ENCODE data around the gene CPT1B.
"Not testable (repeated sequence)": the region's sequence is repeated elsewhere in the genome, so short reads cannot be mapped to it uniquely, and the experiment has no call there.

The CPT1B gene

GRCh38 chr22:50545522-50546325 is 32.5 kb downstream of the CPT1B start, which contains the start of gene KLHDC7B:
TSS of gene KLHDC7B (plus strand) at chr22:50545899. CDS start at chr22:50546244, 345 bp downstream.
- no peak for DNase-seq (ENCODE audit: low read depth)

- DNase-seq (ENCODE audit: low read depth): no peak
Measured at GRCh38 chr22:50544746-50545253, 33.4 kb downstream of the CPT1B start.

DNA sequence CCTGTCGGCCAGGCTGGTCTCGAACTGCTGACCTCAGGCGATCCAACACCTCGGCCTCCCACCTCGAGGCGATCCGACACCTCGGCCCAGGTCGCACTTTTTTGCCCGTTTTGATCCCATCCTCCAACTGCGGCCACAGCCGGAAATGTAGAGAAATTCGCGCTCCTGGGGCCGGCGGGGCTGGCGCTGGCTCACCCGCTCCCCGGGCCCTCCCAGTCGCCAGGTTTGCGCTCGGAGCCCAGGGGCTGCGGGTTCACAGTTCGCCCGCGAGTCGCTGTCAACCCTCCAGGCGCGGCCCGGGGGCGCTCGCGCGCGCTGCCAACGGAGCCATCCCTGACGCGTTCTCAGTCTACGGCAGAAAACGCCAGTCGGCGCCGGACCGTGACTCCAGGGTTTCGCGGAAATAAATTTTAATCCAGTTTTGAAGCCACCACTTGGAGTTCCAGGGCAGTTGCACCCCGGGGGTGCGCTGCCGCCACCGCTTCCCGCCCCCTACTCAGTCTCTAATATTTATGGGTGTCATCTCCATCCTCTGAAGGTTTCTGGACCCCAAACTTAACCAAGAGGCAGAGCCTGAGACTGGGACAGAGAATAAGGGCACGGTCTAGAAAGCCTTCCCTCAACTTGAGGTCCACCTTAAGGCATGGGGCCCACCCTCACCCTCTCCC is 34.0 kb downstream of the CPT1B start:
- no peak for DNase-seq (ENCODE audit: low read depth)

DNA sequence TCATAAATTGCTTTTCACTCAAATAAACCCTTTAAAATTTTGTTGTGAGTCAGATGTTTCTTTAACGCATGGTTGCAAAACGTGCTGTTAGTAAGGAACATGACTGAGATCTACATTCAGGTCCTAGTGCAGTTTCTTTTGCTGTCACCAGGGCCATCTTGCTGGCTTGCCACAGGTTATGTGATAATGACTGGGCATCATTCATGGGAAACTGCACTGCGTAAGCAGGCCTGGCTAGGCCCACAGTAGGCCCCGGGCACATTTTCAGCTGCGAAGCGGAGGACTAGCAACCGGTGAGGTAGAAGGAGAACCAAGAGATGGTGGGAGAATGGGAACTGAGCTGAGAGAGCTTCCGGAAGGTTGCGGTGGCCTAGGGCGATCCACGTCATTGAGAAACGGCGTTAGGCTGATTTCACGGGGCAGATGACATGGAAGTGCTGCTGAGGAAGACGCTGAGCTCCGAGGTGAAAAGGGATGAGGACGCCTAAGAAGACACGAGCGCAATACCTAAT is 35.8 kb downstream of the CPT1B start:
- DNase-seq (ENCODE audit: low read depth): no peak

DNA sequence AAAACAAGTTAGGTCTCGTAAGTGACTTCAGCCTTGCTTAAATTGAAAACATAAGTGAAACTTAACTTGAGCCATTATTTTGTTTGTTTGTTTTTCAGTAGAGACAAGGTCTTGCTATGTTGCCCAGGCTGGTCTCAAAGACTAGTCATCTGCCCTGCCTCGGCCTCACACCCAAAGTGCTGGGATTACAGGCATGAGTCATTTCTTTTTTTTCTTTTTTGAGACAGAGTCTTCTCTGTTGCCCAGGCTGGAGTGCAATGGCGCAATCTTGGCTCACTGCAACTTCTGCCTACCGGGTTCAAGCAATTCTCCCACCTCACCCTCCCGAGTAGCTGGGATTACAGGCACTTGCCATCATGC is 36.6 kb downstream of the CPT1B start:
- DNase-seq (ENCODE audit: low read depth): peak; percentile 81

GRCh38 chr22:50540381-50540780 is 37.8 kb downstream of the CPT1B start:
- DNase-seq (ENCODE audit: low read depth): no peak

- no peak for DNase-seq (ENCODE audit: low read depth)
Measured at GRCh38 chr22:50537765-50538164, 40.5 kb downstream of the CPT1B start.

DNA sequence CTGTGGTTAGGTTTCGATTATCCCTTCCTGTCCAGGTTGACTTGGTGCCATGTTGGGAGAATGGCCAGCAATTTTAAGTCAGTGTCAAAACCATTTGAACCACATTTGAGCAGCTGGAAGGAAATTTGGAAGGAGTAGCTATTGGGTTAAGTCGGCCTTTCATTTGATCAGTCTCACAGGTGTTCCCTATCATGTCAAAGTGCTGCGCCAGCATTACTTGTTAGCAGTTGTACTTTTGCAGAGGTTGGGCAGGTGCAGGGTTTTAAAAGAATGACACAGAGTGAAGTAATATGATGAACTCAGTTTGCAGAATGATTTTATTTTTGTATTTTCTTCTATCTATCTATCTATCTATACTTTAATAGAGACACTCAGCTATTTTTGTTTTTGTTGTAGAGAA is 42.0 kb downstream of the CPT1B start:
- DNase-seq (ENCODE audit: low read depth): no peak

- no peak for DNase-seq (ENCODE audit: low read depth)
Measured at GRCh38 chr22:50535113-50535512, 43.1 kb downstream of the CPT1B start.

DNA sequence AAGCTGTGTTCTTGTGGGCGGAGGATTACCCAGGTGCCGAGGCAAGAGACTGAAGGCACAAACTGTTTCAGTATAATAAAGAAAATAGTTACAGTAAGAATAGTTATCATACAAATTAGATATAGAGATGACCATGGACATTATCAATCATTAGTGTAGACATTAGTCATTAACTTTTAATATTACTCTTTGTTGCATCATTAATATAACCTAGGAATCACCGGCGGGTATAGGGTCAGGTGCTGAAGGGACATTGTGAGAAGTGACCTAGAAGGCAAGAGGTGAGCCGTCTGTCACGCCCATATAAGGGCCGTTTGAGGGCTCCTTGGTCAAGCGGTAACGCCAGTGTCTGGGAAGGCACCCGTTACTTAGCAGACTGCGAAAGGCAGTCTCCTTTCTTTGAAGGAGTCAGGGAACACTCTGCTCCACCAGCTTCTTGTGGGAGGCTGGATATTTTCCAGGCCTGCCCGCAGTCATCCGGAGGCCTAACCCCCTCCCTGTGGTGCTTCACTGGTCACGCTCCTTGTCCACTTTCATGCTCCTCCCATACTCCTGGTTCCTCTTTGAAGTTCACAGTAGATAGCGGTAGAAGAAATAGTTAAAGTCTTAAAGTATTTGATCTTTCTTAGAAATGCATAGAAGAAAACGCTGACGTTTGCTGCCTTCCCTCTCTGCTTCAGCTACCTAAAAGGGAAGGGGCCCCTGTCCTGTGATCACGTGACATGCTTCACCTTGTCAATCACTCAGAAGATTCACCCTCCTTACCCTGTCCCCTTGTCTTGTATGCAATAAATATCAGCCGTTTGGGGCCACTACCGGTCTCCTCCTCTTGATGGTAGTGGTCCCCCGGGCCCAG is 44.1 kb downstream of the CPT1B start:
- DNase-seq (ENCODE audit: low read depth): not testable (repeated sequence)

DNA sequence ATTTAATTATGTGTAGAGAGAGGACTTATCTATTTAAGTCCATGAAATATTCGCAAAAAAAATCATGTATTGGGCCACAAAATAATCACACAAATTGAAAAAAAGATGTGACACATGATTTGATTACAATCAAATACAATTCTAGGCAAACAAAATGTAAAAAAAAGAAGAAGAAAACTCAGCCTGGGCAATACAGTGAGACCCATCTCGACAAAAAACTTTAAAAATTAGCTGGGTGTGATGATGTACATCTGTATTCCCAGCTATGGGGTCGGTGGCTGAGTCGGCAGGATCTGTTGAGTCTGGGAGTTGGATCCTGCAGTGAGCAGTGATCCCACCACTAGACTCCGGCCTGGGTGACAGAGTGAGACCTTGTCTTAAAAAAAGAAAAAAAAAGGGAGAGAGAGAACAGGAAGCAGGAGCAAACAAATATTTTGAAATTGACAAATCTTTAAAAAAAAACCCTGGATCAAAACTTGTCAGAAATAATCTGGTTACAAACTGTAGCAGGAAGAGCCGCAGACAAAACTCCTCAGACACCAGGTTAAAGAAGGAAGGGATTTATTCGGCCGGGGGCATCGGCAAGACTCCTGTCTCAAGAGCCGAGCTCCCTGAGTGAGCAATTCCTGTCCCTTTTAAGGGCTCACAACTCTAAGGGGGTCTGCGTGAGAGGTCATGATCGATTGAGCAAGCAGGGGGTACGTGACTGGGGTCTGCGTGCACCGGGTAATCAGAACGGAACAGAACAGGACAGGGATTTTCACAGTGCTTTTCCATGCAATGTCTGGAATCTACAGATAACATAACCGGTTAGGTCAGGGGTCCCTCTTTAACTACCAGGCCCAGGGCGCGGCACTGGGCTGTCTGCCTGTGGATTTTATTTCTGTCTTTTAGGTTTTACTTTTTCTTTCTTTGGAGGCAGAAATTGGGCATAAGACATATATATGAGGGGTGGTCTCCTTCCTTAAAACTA is 45.1 kb downstream of the CPT1B start:
- no peak for DNase-seq (ENCODE audit: low read depth)

DNA sequence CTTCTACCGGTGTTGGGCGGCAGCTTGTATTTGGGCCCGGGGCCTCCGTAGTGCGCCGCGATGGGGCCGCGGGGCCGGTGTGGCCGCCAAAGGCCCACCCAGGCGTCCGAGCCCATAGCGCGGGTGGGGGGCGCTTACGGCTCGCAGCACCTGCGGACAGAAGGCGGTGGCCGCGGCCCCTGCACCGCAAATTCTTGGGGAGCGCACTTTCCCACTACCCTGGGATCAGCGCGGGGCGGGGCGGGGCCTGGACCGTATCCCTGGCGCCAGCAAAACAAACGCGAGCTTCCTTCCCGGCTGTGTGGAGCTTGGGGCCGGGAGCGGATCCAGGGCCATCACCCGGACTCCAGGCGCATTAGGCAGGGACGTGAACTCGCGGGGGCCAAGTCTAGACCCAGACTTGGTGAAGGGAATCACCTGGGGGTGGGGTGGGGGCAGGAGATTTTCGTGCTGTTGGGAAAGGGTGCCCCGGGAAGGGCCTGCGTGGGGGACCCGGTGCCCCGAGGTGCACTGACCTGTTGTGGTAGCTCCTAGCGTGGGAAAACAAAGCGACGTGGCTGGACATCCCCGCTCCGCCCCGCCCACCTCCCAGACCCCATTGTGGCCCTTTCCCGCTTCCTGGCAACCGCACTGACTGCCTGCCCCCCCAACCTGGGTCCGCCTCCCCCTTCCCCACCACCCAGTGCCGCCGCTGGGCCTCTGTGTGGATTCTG is 46.1 kb downstream of the CPT1B start:
- no peak for DNase-seq (ENCODE audit: low read depth)

GRCh38 chr22:50531546-50531961 is 46.7 kb downstream of the CPT1B start:
- DNase-seq (ENCODE audit: low read depth): no peak

DNA sequence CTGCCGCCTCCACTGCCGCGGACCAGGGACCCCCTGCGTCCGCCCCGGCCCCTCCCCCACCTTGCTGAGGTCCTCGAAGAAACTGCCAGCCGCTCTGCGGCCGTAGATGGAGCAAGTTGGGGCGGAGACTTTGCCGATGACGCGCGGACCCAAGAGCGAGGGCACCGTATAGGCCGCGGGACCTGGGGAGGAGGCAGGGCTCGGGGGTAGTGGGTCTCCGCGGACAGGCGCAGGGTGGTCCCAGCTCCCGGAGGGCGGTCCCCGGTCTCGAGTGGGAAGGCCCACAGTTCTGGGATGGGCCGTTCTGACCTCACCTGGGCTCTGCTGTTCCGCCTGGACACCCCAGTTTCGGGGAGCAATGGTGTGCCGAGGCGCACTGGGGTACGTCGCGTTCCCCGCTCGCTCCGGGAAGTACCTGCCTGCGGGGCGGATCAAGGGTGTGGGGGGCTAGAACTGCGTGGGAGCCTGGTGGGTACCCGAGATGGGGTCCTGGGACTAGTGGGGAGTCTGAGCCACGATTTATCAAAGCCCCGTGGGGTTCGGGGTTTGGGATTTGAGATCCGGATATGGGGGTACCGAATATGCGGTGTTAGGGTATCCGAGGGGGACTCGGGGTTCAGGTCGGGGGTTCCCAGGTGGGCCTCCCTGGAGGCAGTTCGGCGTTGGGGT is 47.2 kb downstream of the CPT1B start:
- no peak for DNase-seq (ENCODE audit: low read depth)

DNA sequence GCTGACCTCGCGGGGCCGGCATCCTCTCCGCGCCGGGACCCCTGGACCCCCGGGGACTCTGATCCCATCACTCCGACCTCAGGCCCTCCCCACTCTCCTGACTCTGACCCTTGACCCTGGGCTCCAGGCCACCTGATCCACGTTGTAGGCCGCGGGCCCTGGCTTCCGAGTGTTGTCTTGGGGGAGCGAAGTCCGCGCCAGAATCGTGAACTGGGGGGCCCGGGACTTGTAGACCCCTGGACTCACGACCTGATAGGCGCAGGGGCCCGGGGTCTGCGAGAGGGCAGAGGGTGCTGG is 47.7 kb downstream of the CPT1B start:
- no peak for DNase-seq (ENCODE audit: low read depth)

DNA sequence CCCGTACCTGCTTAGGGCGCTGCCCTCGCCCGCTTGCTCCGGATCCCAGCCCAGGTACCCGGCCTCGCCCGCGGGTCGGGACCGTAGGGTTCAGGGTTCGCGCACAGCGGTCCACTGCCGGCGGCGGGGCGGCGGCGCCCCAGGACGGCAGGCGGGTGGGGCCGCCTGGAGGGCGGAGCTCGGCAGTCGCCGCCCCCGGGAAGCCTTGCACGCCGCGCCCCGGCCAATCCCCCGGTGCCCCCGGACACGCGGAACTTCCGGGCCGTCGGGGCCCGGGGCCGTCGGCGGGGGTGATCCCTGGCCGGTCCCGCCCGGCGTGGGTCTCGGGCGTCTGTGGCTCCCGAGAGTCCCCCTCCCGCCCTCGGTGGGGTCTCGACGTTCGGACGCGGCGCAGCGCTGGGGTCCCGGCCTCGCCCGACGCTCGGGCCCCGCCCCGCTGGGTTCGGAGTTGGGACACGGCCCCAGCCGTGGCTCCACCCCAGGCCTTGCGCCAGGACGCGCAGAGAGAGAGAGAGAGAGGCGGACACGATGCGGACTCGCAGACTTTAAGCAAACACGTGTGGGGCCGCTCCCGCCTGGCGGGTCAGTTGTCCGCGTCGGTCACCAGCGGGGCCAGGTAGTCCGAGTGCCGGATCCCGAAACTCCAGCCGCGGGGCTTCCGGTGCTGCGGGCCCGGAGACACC is 48.2 kb downstream of the CPT1B start, which contains the start of gene TYMP:
Gene TYMP (minus strand): TSS at position 116 of the 683 bp plus-strand sequence. CDS start 303 bp downstream, outside the sequence.
- no peak for DNase-seq (ENCODE audit: low read depth)

- no peak for DNase-seq (ENCODE audit: low read depth)
Measured at GRCh38 chr22:50529416-50529896, 48.8 kb downstream of the CPT1B start.

DNA sequence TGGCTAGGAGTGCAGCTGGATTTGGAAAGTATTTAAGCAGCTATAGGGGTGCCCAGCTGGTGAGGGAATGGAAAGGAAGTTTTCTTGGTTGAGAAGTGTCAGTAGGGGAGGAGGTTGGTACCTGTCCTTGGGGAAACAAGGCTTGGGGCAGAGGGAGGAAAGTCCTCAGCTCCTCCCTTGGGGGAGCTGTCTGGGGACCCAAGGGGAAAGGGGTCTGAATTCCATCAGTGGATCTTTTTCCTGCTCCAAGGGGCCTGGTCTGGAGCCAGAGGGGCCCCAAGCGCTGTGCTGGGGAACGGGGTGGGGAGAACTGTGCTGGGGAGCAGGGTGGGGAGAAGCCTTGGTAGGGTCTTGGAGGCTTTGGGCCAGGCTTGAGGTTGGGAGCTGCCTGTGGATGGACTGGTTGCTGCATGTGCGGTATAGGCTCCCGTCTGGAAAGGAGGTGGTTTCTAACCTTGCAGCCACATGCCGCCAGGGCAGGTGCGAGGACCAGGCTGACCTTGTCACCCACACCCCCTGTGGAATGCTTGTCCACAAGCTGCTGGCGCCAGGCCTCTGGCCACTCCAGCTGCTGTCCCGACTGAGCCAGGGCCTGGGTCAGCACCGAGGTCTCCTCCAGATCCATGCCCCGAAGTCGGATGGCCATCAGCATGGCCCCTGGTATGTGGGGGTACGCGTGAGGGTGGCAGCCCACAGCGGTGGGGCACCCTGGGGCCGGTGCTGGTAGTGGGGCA is 49.4 kb downstream of the CPT1B start:
- DNase-seq (ENCODE audit: low read depth): no peak
